Activated T-cell treated with anti-CD3 and anti-CD28 coated beads, Interleukin-2, amount 50 U/mL, for 48 hours (primary cell): ENCODE measurements around the gene BCAM.
"Not testable (repeated sequence)": the region's sequence is repeated elsewhere in the genome, so short reads cannot be mapped to it uniquely, and the experiment has no call there.

Experiments
- DNase-seq, 2 experiments: peaks; one replicate each; pipeline ENCODE4 v3.0.0-alpha.2; 2020

The BCAM gene

GRCh38 chr19:44808463-44809371, at the start of gene BCAM:
Gene BCAM (plus strand): TSS chr19:44809103. CDS start chr19:44809125, 22 bp downstream.
- no peak for DNase-seq

DNA sequence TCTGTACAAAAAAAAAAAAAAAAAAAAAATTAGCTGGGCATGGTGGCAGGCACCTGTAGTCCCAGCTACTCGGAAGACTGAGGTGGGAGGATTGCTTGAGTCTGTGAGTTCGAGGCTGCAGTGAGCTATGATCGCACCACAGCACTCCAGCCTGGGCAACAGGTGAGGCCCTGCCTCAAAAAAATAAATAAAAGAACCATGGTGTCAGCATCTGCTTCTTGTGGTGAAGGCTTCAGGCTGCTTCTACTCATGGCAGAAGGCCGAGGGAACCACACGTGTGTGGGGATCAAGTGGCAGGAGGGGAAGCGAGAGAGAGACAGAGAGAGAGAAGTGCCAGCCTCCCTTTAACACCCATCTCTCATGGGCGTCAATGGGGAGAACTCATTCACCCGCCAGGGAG, 46.9 kb upstream of the BCAM start:
- DNase-seq: no peak

DNA sequence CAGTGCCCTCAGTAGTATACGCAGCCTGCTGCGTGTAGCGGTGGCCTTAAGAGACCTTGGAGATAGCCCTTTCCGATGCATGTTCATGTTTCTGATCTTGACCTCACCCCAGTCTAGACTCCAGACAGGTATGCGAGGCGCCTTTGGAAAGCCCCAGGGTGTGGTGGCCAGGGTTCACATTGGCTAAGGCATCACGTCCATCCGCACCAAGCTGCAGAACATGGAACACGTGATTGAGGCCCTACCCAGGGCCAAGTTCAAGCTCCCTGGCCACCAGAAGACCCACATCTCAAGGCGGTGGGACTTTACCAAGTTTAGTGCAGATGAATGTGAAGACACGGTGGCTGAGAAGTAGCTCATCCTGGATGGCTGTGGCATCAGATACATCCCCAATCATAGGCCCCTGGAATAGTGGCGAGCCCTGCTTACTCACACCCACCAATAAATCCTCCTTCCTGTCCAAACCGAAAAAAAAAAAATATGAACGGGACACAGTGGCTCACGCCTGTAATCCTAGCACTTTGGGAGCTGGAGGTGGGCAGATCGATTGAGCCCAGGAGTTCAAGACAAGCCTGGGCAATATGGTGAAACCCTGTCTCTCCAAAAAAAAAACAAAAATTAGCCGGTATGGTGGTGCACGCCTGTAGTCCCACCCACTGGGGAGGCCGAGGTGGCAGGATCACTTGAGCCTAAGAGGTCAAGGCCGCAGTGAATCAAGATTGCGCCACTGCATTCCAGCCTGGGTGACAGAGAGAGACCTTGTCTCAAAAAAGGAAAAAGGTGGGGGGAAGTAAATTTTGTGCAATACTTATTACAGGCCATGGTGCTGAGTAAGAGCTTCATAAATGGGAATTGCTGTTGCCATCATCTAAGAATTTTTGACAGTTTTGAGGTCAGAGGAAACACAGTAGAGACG, 43.6 kb upstream of the BCAM start:
- no peak for DNase-seq

- DNase-seq: no peak
These were observed 43.0 kb upstream of the BCAM start for GRCh38 chr19:44765949-44766335.

DNA sequence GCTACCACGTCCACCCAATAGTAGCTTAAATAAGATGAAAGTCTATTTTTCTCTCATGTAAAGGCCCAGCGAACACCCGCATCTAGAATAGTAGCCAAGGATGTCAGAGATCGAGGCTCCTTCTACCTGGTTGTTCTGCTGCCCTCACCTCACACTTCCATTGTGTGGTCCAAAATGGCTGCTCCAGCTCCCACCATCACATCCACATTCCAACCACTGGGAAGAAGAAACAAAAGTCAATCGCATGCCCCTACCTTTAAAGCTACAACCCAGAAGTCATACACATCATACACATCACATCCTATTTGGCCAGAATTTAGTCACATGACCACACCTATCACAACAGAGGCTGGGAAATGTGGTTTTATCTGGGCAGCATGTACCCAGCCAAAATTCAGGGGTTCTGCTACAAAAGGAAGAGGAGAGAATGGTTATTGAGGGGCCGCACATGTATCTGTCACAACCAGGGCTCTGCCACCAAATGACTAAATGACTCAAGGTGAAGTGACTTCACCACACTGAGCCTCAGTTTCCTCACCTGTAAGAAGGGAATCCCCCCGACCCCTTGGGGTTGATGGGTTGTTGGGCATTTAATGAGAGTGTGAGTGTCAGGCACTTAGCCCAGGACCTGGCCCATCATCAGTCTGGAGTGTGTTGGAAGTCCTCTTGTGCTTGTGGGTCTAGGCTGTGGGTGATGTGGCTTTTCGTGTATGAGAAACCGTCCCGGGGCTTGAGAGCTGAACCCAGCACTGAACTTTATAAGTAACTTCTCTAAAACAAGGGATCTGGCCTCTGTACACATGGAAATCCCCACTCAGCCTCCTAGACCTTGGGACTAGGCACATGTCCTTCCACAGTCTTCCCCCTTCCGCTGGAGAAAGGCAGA, 41.4 kb upstream of the BCAM start:
- DNase-seq: no peak

- peak; percentile 100 for DNase-seq
These were observed 38.2 kb upstream of the BCAM start for GRCh38 chr19:44770550-44771257.

DNA sequence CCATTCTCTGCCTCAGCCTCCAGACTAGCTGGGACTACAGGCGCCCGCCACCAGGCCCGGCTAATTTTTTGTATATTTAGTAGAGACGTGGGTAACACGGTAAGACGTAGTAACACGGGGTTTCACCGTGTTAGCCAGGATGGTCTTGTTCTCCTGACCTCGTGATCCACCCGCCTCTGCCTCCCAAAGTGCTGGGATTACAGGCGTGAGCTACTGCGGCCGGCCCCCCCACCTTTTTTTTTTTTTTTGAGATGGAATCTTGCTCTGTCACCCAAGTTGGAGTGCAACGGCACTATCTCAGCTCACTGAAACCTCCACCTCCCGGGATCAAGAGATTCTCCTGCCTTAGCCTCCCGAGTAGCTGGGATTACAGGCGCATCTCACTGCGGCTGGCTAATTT, 36.8 kb upstream of the BCAM start:
- DNase-seq: not testable (repeated sequence)

- DNase-seq: no peak
These were observed 35.9 kb upstream of the BCAM start for GRCh38 chr19:44772959-44773358.

DNA sequence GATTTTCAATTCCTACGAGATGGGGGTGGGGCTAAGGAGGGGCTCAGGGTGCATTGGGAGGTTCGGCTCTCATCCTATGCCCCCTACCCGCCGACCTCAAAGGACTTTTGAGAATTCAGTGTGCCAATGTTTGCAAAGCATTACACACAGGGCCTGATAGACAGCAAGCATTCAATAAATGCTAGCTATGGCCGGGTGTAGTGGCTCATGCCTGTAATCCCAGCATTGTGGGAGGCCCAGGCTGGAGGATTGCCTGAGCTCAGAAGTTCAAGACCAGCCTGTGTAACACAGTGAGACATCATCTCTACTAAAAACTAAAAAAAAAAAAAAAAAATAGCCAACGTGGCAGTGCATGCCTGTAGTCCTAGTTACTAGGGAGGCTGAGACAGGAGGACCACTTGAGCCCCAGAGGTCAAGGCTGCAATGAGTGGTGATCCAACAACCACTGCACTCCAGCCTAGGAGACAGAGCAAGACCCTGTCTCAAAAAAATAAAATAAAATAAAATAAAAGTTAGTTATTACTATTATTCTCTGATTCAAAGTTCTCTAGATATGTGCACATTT, 33.1 kb upstream of the BCAM start:
- no peak for DNase-seq

GRCh38 chr19:44776402-44777096, 32.4 kb upstream of the BCAM start:
- no peak for DNase-seq

DNA sequence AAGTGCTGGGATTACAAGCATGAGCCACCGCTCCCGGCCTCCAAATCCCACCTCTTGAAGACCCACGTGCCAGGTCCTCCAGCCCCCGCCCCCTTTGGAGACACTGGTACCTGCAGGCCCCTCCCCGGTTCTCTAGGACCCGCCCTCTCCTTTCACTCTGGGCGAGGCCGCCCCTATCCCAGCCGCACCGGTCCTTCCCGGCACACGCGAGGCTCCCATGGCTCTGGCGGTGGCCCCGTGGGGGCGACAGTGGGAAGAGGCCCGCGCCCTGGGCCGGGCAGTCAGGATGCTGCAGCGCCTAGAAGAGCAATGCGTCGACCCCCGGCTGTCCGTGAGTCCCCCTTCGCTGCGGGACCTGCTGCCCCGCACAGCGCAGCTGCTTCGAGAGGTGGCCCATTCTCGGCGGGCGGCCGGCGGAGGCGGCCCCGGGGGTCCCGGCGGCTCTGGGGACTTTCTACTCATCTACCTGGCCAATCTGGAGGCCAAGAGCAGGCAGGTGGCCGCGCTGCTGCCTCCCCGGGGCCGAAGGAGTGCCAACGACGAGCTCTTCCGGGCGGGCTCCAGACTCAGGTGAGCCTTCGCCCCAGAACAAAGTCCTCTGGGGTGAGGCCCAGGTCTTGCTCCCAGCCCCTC, 31.1 kb upstream of the BCAM start, which contains the start of gene CBLC:
CBLC (plus strand) TSS at position 176 of the 633 bp plus-strand sequence; CDS start at position 218, 42 bp downstream.
- no peak for DNase-seq

DNA sequence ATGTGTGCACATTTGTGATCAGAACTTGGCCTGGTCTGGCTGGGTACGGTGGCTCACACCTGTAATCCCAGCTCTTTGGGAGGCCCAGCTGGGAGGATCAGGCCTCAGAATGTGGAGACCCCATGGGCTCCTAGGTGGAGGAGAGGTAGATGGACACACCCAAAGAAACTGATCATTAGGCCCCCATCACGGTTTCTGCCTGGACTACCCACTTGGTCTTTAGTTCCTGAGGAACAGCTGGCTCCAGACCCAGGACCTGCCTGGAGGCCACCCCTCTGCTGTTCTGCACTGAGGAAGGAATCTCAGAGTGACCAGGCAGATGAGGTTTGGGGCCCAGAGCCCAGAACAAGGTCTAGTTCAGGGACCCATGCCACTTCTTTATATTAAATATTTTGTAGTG, 29.8 kb upstream of the BCAM start:
- no peak for DNase-seq

- DNase-seq: not testable (repeated sequence)
These were observed 27.2 kb upstream of the BCAM start for GRCh38 chr19:44781694-44782093.

DNA sequence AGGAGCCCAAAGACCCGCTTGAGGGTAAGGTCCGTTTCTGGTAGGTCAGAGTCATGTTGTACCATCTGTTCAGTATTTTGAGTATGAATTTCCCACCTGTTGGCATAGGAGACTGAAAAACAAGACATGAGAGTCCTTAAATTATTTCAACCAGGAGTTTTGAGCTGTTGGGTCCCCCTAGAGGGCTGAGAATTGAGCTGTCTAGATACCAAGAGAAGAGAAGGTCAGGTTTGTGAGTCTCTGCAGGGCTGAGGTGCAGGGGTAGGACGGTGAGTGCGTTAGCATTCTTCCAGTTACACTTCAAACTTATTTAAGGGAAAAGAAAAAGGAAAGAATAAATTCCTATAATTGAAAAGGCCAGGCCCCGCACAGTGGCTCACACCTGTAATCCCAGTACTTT, 26.2 kb upstream of the BCAM start:
- DNase-seq: no peak

DNA sequence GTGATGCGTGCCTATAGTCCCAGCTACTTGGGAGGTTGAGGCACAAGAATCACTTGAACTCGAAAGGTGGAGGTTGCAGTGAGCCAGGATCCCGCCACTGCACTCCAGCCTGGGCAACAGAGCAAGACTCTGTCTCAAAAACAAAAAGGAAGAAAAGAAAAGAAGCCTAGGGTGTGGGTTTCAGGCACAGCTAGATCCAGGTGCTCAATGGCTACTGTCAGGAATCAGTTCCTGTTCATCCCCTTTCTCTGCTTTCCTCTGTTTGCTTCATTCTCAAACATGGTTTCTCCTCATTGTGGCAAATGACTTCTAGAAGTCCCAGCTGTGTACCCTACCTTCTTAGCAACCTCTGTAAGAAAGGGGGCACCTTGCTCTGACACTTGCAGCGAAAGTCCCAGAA, 25.4 kb upstream of the BCAM start:
- DNase-seq: no peak

DNA sequence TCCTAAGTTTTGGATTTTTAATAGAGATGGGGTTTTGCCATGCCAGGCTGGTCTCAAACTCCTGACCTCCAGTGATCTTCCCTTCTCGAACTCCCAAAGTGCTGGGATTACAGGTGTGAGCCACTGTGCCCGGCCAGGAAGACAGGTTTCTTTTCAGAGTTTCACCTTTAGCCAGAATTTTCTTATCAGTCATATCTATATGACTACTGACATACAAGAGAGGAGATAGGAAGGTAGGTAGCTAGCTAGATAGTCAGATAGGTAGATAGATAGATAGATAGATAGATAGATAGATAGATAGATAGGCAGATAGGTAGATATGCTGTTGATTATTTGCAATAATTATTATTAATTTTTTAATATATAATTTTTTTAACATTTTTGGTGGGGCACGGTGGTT, 23.6 kb upstream of the BCAM start:
- no peak for DNase-seq

DNA sequence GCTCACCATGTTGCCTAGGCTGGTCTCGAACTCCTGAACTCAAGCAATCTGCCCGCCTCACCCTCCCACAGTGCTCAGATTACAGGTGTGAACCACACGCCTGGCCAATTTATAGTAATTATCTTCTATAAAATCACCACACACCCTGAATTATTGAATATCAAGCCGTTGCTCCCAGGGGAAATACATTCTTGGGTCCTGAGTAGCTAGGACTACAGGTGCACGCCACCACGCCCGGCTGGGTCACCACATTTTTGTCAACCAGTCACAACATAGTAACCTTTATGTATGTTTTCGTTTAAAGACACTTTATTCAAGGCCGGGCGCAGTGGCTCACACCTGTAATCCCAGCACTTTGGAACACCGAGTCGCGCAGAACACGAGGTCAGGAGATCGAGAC, 22.9 kb upstream of the BCAM start:
- no peak for DNase-seq

DNA sequence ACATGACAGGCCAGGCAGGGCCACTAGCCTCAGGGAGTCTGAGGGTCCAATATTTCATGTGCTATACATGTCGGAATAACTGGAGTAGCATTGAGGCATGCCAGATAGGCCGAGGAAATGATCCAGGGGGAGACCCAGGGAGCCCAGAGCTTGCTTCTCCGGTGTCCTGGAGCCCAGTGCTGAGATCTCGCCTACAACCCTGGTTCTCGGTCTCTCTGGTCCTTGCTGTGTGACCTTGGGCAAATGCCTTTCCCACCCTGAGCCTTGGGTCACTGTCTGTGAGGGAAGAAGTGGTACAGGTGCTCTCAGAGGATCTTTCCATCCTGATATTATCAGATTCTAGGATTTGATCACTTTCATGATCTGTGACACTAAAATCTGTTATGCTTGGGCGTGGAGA, 19.9 kb upstream of the BCAM start:
- DNase-seq: no peak

DNA sequence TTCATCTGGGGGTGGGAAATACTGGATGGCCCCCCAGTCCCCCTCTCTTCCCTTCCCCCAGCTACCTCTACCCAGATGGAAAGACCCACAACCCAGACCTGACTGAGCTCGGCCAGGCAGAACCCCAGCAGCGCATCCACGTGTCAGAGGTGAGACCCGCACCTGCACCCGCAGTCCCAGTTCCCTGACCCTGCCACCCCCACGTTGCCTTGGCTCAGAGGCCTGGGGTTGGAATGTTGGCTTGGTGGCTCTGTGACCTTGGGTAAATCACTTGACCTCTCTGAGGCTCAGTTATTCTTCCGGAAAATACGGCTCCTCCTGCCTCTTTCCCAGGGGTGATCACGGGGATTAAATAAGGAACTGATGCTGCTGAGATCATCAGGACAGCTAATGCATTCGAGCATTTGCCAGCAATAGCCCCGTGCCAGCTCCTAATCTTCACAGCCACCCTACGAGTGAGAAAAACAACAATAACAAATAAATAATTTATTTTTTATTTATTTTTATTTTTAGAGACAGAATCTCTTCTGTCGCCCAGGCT, 18.9 kb upstream of the BCAM start:
- no peak for DNase-seq

DNA sequence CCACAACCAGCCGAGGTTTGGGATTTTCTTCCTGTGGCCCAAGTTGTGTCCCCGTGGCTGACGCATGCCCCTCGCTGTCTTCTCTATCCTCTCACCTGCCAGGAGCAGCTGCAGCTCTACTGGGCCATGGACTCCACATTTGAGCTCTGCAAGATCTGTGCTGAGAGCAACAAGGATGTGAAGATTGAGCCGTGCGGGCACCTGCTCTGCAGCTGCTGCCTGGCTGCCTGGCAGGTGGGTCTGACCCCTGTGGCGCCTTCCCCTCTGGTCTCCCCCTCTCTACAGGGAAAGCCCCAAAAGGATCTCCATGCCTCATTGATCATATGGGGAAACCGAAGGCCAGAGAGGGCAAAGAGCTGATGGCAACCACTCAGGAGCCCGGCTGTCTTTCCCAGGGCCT, 16.6 kb upstream of the BCAM start:
- no peak for DNase-seq
